Activated CD8-positive, alpha-beta T cell treated with anti-CD3 and anti-CD28 coated beads for 36 hours (primary cell): ENCODE data around the gene MRPL33. TPM values are rescaled to one million over a fixed set of nuclear protein-coding genes. Genes with fewer than 3 reads are reported as not detected.
"Not testable (repeated sequence)": the region's sequence is repeated elsewhere in the genome, so short reads cannot be mapped to it uniquely, and the experiment has no call there.

Source experiments
- ATAC-seq: fragments of 200-7000 bp; cut with Tn5 transposase; one replicate; pipeline ENCODE4 v1.10.0; 2021; ENCODE audit warnings: mild to moderate bottlenecking, moderate library complexity
- CTCF ChIA-PET: fragments of 350-600 bp; sonication (Branson Sonifier 250); formaldehyde crosslinking; loops from one replicate; lab custom pipeline; 2021; ENCODE audit warnings: antibody characterized with exemption; lab: Charles Lee
- POLR2A ChIA-PET: fragments of 350-600 bp; sonication (Branson Sonifier 250); formaldehyde crosslinking; loops from one replicate; lab custom pipeline; 2021; ENCODE audit warnings: antibody characterized with exemption; lab: Charles Lee
- DNase-seq: peaks from one replicate; pipeline ENCODE4 v3.0.0-alpha.2; 2020
- H3K27ac Mint-ChIP-seq: one replicate; pipeline ENCODE4 v1.8.0; 2021; ENCODE audit warnings: mild to moderate bottlenecking, mixed read lengths
- H3K27me3 Mint-ChIP-seq: one replicate; pipeline ENCODE4 v1.8.0; 2021; ENCODE audit warnings: mixed read lengths
- H3K36me3 Mint-ChIP-seq: one replicate; pipeline ENCODE4 v1.8.0; 2021; ENCODE audit warnings: low read depth, mixed read lengths
- H3K4me1 Mint-ChIP-seq: one replicate; pipeline ENCODE4 v1.8.0; 2021; ENCODE audit warnings: low read depth, mixed read lengths
- H3K4me3 Mint-ChIP-seq: one replicate; pipeline ENCODE4 v1.8.0; 2021; ENCODE audit warnings: mild to moderate bottlenecking, moderate library complexity, mixed read lengths
- H3K9me3 Mint-ChIP-seq: one replicate; pipeline ENCODE4 v1.8.0; 2021; ENCODE audit warnings: mixed read lengths
- CTCF ChIP-seq: fragments of 200-600 bp; IDR thresholded peaks from one replicate; pipeline ENCODE4 v1.8.0; 2022; ENCODE audit warnings: antibody characterized with exemption, mild to moderate bottlenecking
- intact Hi-C: fragments of 100-400 bp; cut with micrococcal nuclease; formaldehyde crosslinking; loops from one replicate; pipeline ENCODE4 v1.10.0; 2022
- total RNA-seq, 2 experiments: library from RNA; stranded (reverse); gene quantifications; one replicate each; pipeline ENCODE4 v1.2.3, GENCODE V29; 2021

MRPL33 gene
- total RNA-seq, 2 experiments from 2014 or later, result 54.6 to 59.2 TPM

GRCh38 chr2:27762951-27763906, 8.3 kb upstream of the MRPL33 start:
- Mint-ChIP-seq H3K36me3 (no peaks in the 10 kb centered on the region), H3K4me3 (no peak overlapping the region), H3K4me1 (peaks cover 9% of the 10 kb centered on the region), H3K27ac (no peak overlapping the region), H3K27me3 (peaks cover 2% of the 10 kb centered on the region), H3K9me3 (no peaks in the 10 kb centered on the region)
- POLR2A ChIA-PET, result no interaction called here
- TF ChIP-seq CTCF, result no peak
- CTCF ChIA-PET, result interaction anchor here (3.0 kb wide), 1 partner anchor 9 kb away, joined by 10 read pairs; no protein-coding TSS in a partner anchor
- intact Hi-C loops, result no loop called here
- ATAC-seq, result no peak
- no peak for DNase-seq

DNA sequence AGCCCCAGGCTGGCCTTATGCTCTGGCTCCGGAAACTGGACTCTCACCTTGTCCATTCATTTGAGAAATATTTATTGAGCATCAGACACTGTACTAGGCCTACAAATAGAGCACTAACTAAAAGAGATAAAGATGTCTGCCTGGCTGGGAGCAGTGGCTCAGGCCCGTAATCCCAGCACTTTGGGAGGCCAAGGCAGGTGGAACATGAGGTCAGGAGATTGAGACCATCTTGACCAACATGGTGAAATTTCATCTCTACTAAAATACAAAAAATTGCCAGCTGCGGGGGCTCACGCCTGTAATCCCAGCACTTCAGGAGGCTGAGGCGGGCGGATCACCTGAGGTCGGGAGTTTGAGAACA, 7.6 kb upstream of the MRPL33 start:
- Mint-ChIP-seq H3K9me3 (no peaks in the 10 kb centered on the region), H3K4me3 (no peak overlapping the region), H3K4me1 (peaks cover 9% of the 10 kb centered on the region), H3K27me3 (peaks cover 2% of the 10 kb centered on the region), H3K36me3 (no peaks in the 10 kb centered on the region), H3K27ac (no peak overlapping the region)
- no peak for TF ChIP-seq CTCF
- intact Hi-C loops, result no loop called here
- DNase-seq (no peak), ATAC-seq (no peak)
- POLR2A ChIA-PET, result interaction anchor here (0.7 kb wide), 1 partner anchor 34 kb away, joined by 3 read pairs; no protein-coding TSS in a partner anchor
- CTCF ChIA-PET, result interaction anchor here (3.0 kb wide), 1 partner anchor 9 kb away, joined by 10 read pairs; no protein-coding TSS in a partner anchor

DNA sequence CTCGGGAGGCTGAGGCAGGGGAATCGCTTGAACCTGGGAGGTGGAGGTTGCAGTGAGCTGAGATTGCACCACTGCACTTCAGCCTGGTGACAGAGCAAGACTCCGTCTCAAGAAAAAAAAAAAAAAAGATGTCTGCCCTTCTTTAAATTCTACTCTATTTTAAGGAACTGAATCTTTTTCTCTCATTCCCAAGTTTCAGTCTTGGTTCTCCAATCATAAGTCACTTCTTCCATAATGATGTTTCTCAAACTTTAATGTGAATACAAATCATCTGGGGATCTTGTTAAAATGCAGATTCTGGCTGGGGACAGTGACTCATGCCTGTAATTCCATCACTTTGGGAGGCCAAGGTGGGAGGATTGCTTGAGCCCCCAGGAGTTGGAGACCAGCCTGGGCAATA, 7.0 kb upstream of the MRPL33 start:
- H3K4me3 Mint-ChIP-seq, DNase-seq, H3K27ac Mint-ChIP-seq, H3K9me3 Mint-ChIP-seq, intact Hi-C loops, H3K36me3 Mint-ChIP-seq, H3K27me3 Mint-ChIP-seq, H3K4me1 Mint-ChIP-seq, ATAC-seq: not testable (repeated sequence)
- ChIA-PET POLR2A (interaction anchor here (0.7 kb wide), 1 partner anchor 34 kb away, joined by 3 read pairs; no protein-coding TSS in a partner anchor), CTCF (interaction anchor here (3.0 kb wide), 1 partner anchor 10 kb away, joined by 10 read pairs; no protein-coding TSS in a partner anchor)

GRCh38 chr2:27765621-27766286, 5.8 kb upstream of the MRPL33 start:
- H3K9me3 Mint-ChIP-seq, result no peaks in the 10 kb centered on the region

More at GRCh38 chr2:27765621-27766286, 5.8 kb upstream of the MRPL33 start:
- ChIA-PET POLR2A (no interaction called here), CTCF (interaction anchor here (3.0 kb wide), 1 partner anchor 11 kb away, joined by 10 read pairs; no protein-coding TSS in a partner anchor)
- intact Hi-C loops, result no loop called here
- no peak for TF ChIP-seq CTCF
- H3K27me3 Mint-ChIP-seq, result peaks cover 2% of the 10 kb centered on the region
- peaks cover 10% of the 10 kb centered on the region for H3K4me1 Mint-ChIP-seq
- H3K27ac Mint-ChIP-seq, result peak overlapping the region; percentile 63
- H3K36me3 Mint-ChIP-seq, result no peaks in the 10 kb centered on the region
- ATAC-seq (peak; percentile 45), DNase-seq (peak; percentile 46)
- peak overlapping the region; percentile 29 for H3K4me3 Mint-ChIP-seq
